HG02943 (cell line): ENCODE results near the gene BRME1.

Experiments used
- ATAC-seq: cut with Tn5 transposase; IDR thresholded peaks from one replicate; pipeline ENCODE4 v1.9.1; 2021; ENCODE audit warnings: mild to moderate bottlenecking, low read depth, moderate library complexity; ENCODE audit not compliant: unreplicated experiment

Gene BRME1

DNA sequence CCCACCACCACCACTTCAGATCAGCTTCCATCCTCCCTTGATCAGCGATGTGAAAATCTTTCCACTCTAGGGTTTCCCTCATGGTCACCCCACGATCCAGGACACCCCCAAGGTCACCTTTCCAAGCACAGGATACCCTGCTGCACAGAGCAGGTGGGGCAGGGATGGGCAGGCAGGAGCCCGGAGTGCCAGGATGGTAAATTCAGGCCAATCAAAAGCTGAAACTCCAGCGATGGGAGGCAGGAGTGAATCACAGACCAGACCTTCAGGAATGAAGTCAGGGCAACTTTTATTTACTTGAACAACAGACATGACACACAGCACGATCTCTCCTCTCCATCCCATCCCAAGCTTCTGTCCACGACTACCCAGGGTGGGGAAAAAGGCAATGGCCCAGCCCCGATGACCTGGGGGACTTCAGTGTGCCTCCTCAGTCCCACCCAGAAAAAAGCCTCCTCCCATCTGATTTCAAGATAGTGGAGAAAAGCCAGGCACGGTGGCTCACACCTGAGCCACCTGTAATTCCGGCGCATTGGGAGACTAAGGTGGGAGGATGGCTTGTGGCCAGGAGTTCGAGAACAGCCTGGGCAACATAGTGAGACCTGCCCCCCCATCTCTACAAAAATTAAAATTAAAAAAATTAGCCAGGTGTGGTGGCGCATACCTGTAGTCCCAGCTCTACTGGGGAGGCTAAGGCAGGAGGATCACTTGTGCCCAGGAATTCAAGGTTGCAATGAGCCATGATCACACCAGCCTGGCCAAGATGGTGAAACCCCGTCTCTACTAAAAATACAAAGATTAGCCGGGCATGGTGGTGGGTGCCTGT lies 71.5 kb downstream of the BRME1 start:
- no peak for ATAC-seq

DNA sequence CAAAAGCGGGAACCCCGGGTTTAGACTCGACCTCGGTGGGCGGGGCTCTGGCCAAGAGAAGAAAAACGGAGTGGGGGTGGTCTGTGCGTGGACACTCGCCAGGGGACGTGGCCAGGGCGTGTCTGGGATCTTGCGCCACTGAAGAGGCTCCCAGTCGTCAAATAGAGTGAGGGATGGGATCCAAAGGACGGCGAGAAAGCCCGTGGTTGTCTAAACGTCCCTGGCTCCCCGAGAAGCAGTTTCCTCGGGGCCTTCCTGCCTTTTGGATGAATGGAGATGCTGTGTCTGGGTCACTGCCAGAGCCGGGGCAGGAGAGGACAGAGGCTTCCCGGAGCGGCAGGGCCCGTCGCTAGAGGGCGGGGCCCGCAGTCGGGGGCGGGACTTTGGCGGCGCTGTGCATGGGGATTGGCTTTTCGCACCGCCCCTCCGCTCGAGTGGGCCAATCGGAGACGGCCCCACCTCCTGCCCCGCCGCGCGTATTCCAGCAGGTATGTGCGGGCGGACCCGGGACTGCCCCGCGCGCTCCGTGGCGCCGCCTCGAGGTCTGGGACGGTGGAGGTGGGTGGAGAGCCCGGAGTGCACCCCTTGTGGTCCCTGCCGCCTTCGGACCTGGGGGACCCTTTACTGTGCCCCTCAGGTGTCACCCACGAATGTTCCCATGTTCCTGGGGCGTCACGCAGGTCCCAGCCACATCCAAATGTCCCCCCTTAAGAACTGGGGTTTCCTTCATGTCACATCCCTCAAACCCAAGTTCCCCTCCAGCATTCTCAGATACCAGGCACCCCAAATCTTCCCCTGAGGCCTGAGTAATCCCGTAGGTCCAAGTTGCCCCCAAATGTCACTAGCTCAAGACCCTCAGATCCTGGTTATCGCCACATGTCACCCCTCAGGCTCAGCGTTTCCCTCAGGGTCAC lies 72.3 kb downstream of the BRME1 start:
- ATAC-seq, result peak; percentile 55
